HCT116 (cell line): ENCODE results near the gene GNAS-AS1. TPM values are rescaled to one million over a fixed set of nuclear protein-coding genes. Genes with fewer than 3 reads are reported as not detected.

ENCODE experiments used
- ATAC-seq: fragments of 200-7000 bp; cut with Tn5 transposase; 2 replicates; pipeline ENCODE4 v1.9.1; 2020; ENCODE audit warnings: mild to moderate bottlenecking, moderate library complexity
- BruUV-seq: library from RNA; stranded (reverse); fragments of 400-500 nt; replicated peaks from 2 replicates; lab custom pipeline; 2021; lab: Mats Ljungman, UMichigan
- CTCF ChIA-PET: fragments of 300-600 bp; sonication (Branson Sonifier 250); formaldehyde crosslinking; loops from one replicate; lab custom pipeline; 2021; ENCODE audit warnings: antibody characterized with exemption; lab: Charles Lee
- POLR2A ChIA-PET: fragments of 300-600, 350-600 bp; sonication (Branson Sonifier 250); formaldehyde crosslinking; loops from one replicate; lab custom pipeline; 2021; ENCODE audit warnings: antibody characterized with exemption; lab: Charles Lee
- RAD21 ChIA-PET, 2 experiments: fragments of 300-600 bp; sonication (Branson Sonifier 250); formaldehyde crosslinking; loops; one replicate each; lab custom pipeline; 2023; ENCODE audit warnings: low total read pairs in 2 of 2; ENCODE audit not compliant: uncharacterized antibody in 2 of 2, unreplicated experiment in 2 of 2, low non-redundant PET in 1 of 2; lab: Charles Lee
- DNase-seq: peaks from one replicate; pipeline ENCODE4 v3.0.0-alpha.2; 2010; ENCODE audit warnings: low read depth, low spot score
- H2AFZ ChIP-seq: fragments of 200-600 bp; shearing (Covaris generic), sonication (generic); 2 replicates; pipeline ENCODE4 v1.6.1; 2017; ENCODE audit warnings: low read depth, mixed run types, mixed read lengths, antibody characterized with exemption, low read length; ENCODE audit not compliant: poor library complexity, severe bottlenecking
- H3K27ac ChIP-seq: 2 replicates; pipeline ENCODE4 v1.5.1; 2012; ENCODE audit warnings: low read depth, low read length
- H3K27me3 ChIP-seq: fragments of 200-600 bp; sonication (generic); 2 replicates; pipeline ENCODE4 v1.6.1; 2016; ENCODE audit warnings: mixed run types, low read length, mixed read lengths; ENCODE audit not compliant: insufficient read depth
- H3K36me3 ChIP-seq, 2 experiments: fragments of 200-500 bp in 1 of 2; fragments of 200-600 bp in 1 of 2; sonication (Bioruptor generic) in 1 of 2; sonication (generic) in 1 of 2; 2 replicates each; pipeline versions ENCODE4 v1.5.1 to v1.6.1; 2014 to 2016; ENCODE audit warnings: low read length in 2 of 2, inconsistent platforms in 1 of 2, mixed read lengths in 1 of 2, mixed run types in 1 of 2; ENCODE audit not compliant: insufficient read depth in 2 of 2, control insufficient read depth in 1 of 2
- H3K4me1 ChIP-seq, 2 experiments: fragments of 200-600 bp in 1 of 2; sonication (generic) in 1 of 2; 2 replicates each; pipeline versions ENCODE4 v1.5.1 to v1.6.1; 2012 to 2017; ENCODE audit warnings: low read length in 2 of 2, inconsistent platforms in 1 of 2, mild to moderate bottlenecking in 1 of 2, mixed read lengths in 1 of 2, mixed run types in 1 of 2, moderate library complexity in 1 of 2; ENCODE audit not compliant: insufficient read depth in 2 of 2, control insufficient read depth in 1 of 2
- H3K4me2 ChIP-seq: fragments of 200-600 bp; sonication (generic); 2 replicates; pipeline ENCODE4 v1.6.1; 2017; ENCODE audit warnings: mixed run types, low read length, mixed read lengths
- H3K4me3 ChIP-seq, 2 experiments: fragments of 200-600 bp in 1 of 2; sonication (generic) in 1 of 2; replicated peaks in 1 of 2; 2 replicates each; pipeline ENCODE4 v1.5.1; 2011 to 2016; ENCODE audit warnings: low read length in 2 of 2, control low read depth in 1 of 2, low read depth in 1 of 2, mild to moderate bottlenecking in 1 of 2, mixed read lengths in 1 of 2, mixed run types in 1 of 2
- H3K79me2 ChIP-seq: fragments of 200-600 bp; sonication (generic); 2 replicates; pipeline ENCODE4 v1.6.1; 2017; ENCODE audit warnings: mild to moderate bottlenecking, mixed run types, low read length, moderate library complexity, mixed read lengths; ENCODE audit not compliant: insufficient read depth
- H3K9ac ChIP-seq: fragments of 200-600 bp; sonication (generic); 2 replicates; pipeline ENCODE4 v1.6.1; 2016; ENCODE audit warnings: low read length, mixed read lengths
- H3K9me2 ChIP-seq: fragments of 200-600 bp; sonication (generic), shearing (Covaris generic); 2 replicates; pipeline ENCODE4 v1.6.1; 2017; ENCODE audit warnings: mixed run types, mild to moderate bottlenecking, moderate library complexity; ENCODE audit not compliant: insufficient read depth
- H3K9me3 ChIP-seq, 2 experiments: fragments of 200-500 bp in 1 of 2; fragments of 200-600 bp in 1 of 2; sonication (Bioruptor generic) in 1 of 2; sonication (generic) in 1 of 2; 2 replicates each; pipeline ENCODE4 v1.6.1; 2014 to 2017; ENCODE audit warnings: low read length in 2 of 2, mixed read lengths in 2 of 2, inconsistent platforms in 1 of 2, low read depth in 1 of 2, mild to moderate bottlenecking in 1 of 2, mixed run types in 1 of 2, moderate library complexity in 1 of 2; ENCODE audit not compliant: control insufficient read depth in 1 of 2, insufficient read depth in 1 of 2
- H4K20me1 ChIP-seq: fragments of 200-600 bp; sonication (generic), shearing (Covaris generic); 2 replicates; pipeline ENCODE4 v1.6.1; 2017; ENCODE audit warnings: mixed run types, mild to moderate bottlenecking, moderate library complexity; ENCODE audit not compliant: insufficient read depth
- CBX3 ChIP-seq: IDR thresholded peaks from 2 replicates; pipeline ENCODE4 v1.6.1; 2012; ENCODE audit warnings: low read depth
- EGR1 ChIP-seq: IDR thresholded peaks from 2 replicates; pipeline ENCODE4 v1.6.1; 2012; ENCODE audit warnings: low read depth
- MAX ChIP-seq: IDR thresholded peaks from 2 replicates; pipeline ENCODE4 v1.6.1; 2012
- POLR2AphosphoS5 ChIP-seq: IDR thresholded peaks from 2 replicates; pipeline ENCODE4 v1.6.1; 2011; ENCODE audit warnings: mild to moderate bottlenecking, low read depth, low read length, moderate library complexity
- RAD21 ChIP-seq: IDR thresholded peaks from 2 replicates; pipeline ENCODE4 v1.6.1; 2012; ENCODE audit warnings: low read depth, mild to moderate bottlenecking
- SIN3A ChIP-seq: IDR thresholded peaks from 2 replicates; pipeline ENCODE4 v1.6.1; 2012; ENCODE audit warnings: low read depth
- SP1 ChIP-seq: IDR thresholded peaks from 2 replicates; pipeline ENCODE4 v1.6.1; 2012; ENCODE audit warnings: low read depth
- TCF7L2 ChIP-seq: IDR thresholded peaks from 2 replicates; pipeline ENCODE4 v1.7.0; 2011; ENCODE audit warnings: borderline replicate concordance, inconsistent platforms; ENCODE audit not compliant: insufficient read depth, insufficient read length; ENCODE audit errors: extremely low read depth
- intact Hi-C: fragments of 100-400 bp; cut with micrococcal nuclease; formaldehyde crosslinking; loops from 2 replicates; pipeline ENCODE4 v1.10.0; 2022
- total RNA-seq: library from RNA; stranded (reverse); gene quantifications from one replicate; pipeline ENCODE4 v1.2.1, GENCODE V29; 2021; ENCODE audit not compliant: unreplicated experiment
- TF ChIP-seq, protein P1 (sequence below): IDR thresholded peaks from 2 replicates; pipeline ENCODE4 v1.6.1; 2011; ENCODE audit warnings: mild to moderate bottlenecking, low read length, moderate library complexity; ENCODE audit not compliant: insufficient replicate concordance; ENCODE audit errors: extremely low read depth

The GNAS-AS1 gene
- total RNA-seq, 1 experiment from 2014 or later = not detected

GRCh38 chr20:58865843-58866242, 15.1 kb upstream of the GNAS-AS1 start:
- Histone ChIP-seq H3K27me3 (no peaks in the 10 kb centered on the region), H3K27ac (no peak overlapping the region), H3K9me3 (no peaks in the 10 kb centered on the region), H3K79me2 (no peaks in the 10 kb centered on the region), H3K4me1 (no peaks in the 10 kb centered on the region), H3K4me3 (no peak overlapping the region), H3K9ac (no peak overlapping the region), H3K4me2 (no peak overlapping the region), H3K36me3 (no peaks in the 10 kb centered on the region), H4K20me1 (no peaks in the 10 kb centered on the region), H2AFZ (no peak overlapping the region), H3K9me2 (no peaks in the 10 kb centered on the region)
- no peak for ATAC-seq
- no peak for DNase-seq
- POLR2A ChIA-PET = no interaction called here
- CTCF ChIA-PET = interaction anchor here (1.5 to 1.7 kb wide), 2 partner anchors 342 to 630 kb away, joined by 3 read pairs; no protein-coding TSS in a partner anchor
- RAD21 ChIA-PET = interaction anchor here in 1 of 2 experiments (1.4 kb wide), 1 partner anchor 385 kb away, joined by 3 read pairs; no protein-coding TSS in a partner anchor
- intact Hi-C loops = no loop called here
- TF ChIP-seq SP1 (no peak), POLR2AphosphoS5 (no peak), CBX3 (no peak), SIN3A (no peak), RAD21 (no peak), EGR1 (no peak), MAX (no peak), TCF7L2 (no peak)
- TF ChIP-seq, protein P1, sequence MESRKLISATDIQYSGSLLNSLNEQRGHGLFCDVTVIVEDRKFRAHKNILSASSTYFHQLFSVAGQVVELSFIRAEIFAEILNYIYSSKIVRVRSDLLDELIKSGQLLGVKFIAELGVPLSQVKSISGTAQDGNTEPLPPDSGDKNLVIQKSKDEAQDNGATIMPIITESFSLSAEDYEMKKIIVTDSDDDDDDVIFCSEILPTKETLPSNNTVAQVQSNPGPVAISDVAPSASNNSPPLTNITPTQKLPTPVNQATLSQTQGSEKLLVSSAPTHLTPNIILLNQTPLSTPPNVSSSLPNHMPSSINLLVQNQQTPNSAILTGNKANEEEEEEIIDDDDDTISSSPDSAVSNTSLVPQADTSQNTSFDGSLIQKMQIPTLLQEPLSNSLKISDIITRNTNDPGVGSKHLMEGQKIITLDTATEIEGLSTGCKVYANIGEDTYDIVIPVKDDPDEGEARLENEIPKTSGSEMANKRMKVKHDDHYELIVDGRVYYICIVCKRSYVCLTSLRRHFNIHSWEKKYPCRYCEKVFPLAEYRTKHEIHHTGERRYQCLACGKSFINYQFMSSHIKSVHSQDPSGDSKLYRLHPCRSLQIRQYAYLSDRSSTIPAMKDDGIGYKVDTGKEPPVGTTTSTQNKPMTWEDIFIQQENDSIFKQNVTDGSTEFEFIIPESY = no peak
- BruUV-seq = no TSS peak
